ENCODE results near the gene TEAD2.

The TEAD2 gene

DNA sequence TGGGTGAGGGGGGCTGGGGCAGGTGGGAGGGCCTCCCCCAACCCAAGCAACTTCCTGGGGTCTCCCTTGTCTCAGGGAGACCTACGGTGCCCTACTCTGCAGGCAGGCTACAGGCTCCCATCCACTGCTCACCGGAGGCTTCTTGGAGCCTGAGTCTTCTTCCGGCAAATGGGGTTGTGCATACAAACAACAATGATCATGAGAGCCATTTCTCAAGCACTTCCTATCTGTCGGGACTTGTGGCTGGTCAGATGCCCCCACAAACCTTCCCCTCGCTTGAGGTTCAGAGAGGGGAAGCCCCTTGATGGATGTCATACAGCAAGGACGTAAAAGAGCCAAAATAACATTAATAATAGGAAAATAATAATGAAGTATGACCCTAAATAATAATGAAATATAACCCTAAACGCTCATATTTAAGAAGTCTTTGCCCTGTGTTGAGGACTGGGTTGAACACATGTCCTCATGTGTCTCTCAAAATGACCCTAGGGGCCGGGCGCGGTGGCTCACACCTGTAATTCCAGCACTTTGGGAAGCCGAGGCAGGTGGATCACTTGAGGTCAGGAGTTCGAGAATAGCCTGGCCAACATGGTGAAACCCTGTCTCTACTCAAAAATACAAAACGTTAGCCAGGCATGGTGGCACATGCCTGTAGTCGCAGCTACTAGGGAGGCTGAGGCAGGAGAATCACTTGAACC, 26.3 kb downstream of the TEAD2 start:
- Histone ChIP-seq H3K4me1 (ENCODE audit: insufficient read depth, low read length, severe bottlenecking) (peaks cover 96% of the 10 kb centered on the region), H3K9ac (ENCODE audit: low read length) (peak overlapping the region; percentile 93)

DNA sequence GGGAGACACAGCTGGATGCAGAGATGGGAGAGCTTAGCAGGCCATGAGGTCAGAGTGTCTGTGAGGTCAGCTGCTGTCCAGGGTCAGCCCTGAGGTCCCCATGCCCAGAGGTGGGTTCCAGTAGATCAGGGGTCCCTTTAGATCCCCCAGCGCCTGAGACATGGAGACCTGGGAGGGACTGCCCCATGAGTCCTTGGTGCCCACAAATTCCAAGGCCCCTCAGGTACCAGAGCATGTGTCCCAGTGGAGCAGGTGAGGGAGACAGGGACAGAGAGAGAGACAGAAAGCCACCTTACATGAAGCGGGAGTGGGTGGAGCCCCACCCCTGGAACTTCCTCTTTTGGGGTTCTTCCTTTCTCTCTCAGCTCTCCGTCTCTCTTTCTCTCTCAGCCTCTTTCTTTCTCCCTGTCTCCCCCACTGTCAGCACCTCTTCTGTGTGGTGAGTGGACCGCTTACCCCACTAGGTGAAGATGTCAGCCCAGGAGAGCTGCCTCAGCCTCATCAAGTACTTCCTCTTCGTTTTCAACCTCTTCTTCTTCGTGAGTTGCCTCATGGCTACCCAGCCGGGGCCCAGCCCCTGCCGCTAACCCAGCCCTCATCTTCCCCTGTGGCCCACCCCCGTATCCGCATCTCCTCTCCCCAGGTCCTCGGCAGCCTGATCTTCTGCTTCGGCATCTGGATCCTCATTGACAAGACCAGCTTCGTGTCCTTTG, 27.0 kb downstream of the TEAD2 start, which contains the start of gene CD37:
CD37 (plus strand) TSS at position 336 of the 713 bp plus-strand sequence; CDS start at position 471, 135 bp downstream.
- Histone ChIP-seq H3K4me3 (ENCODE audit: low read depth, low read length, poor library complexity, severe bottlenecking) (peak within 1 kb of the TSS; percentile 84), H3K4me1 (ENCODE audit: insufficient read depth, low read length, severe bottlenecking) (peaks cover 96% of the 10 kb centered on the region), H3K27ac (ENCODE audit: low read depth, low read length, poor library complexity, severe bottlenecking) (peak within 1 kb of the TSS; percentile 96), H3K36me3 (ENCODE audit: insufficient read depth, low read length) (peaks cover 40% of the 10 kb centered on the region), H2AFZ (ENCODE audit: low read length) (no peak within 1 kb of the TSS), H3K27me3 (ENCODE audit: insufficient read depth, low read length) (no peaks in the 10 kb centered on the region), H3K4me2 (ENCODE audit: low read length) (peak within 1 kb of the TSS; percentile 78), H4K20me1 (ENCODE audit: insufficient read depth, low read length) (no peaks in the 10 kb centered on the region), H3K9me2 (ENCODE audit: low read depth, low read length) (no peaks in the 10 kb centered on the region), H3F3A (ENCODE audit: insufficient read depth, low read length) (0 out of 2 replicates have a peak, but pooled peaks cover 4% of the 10 kb centered on the region), H3K9me3 (ENCODE audit: low read length) (no peaks in the 10 kb centered on the region), H3K9ac (ENCODE audit: low read length) (peak within 1 kb of the TSS; percentile 93), H3K79me2 (ENCODE audit: insufficient read depth, low read length) (peaks cover 5% of the 10 kb centered on the region; the same call in 1 of the 2 replicates)
- TF ChIP-seq, protein P1, sequence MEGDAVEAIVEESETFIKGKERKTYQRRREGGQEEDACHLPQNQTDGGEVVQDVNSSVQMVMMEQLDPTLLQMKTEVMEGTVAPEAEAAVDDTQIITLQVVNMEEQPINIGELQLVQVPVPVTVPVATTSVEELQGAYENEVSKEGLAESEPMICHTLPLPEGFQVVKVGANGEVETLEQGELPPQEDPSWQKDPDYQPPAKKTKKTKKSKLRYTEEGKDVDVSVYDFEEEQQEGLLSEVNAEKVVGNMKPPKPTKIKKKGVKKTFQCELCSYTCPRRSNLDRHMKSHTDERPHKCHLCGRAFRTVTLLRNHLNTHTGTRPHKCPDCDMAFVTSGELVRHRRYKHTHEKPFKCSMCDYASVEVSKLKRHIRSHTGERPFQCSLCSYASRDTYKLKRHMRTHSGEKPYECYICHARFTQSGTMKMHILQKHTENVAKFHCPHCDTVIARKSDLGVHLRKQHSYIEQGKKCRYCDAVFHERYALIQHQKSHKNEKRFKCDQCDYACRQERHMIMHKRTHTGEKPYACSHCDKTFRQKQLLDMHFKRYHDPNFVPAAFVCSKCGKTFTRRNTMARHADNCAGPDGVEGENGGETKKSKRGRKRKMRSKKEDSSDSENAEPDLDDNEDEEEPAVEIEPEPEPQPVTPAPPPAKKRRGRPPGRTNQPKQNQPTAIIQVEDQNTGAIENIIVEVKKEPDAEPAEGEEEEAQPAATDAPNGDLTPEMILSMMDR (IDR thresholded peaks at IDR 0.05; ENCODE audit: low read length), result no peak
- no peak for TF ChIP-seq EZH2 (IDR thresholded peaks at IDR 0.05; ENCODE audit: borderline replicate concordance, low read length)

More for the DNA sequence above, 26.3 kb downstream of the TEAD2 start:
- H3K79me2 ChIP-seq (ENCODE audit: insufficient read depth, low read length), result peaks cover 5% of the 10 kb centered on the region; the same call in 1 of the 2 replicates
- 0 out of 2 replicates have a peak, but pooled peaks cover 7% of the 10 kb centered on the region for H3F3A ChIP-seq (ENCODE audit: insufficient read depth, low read length)
- H3K4me3 ChIP-seq (ENCODE audit: low read depth, low read length, poor library complexity, severe bottlenecking), result peak overlapping the region; percentile 84
- no peaks in the 10 kb centered on the region for H3K9me3 ChIP-seq (ENCODE audit: low read length)
- no peak for TF ChIP-seq EZH2 (IDR thresholded peaks at IDR 0.05; ENCODE audit: borderline replicate concordance, low read length)
- TF ChIP-seq, protein P1 (IDR thresholded peaks at IDR 0.05; ENCODE audit: low read length), result no peak
- H3K36me3 ChIP-seq (ENCODE audit: insufficient read depth, low read length), result peaks cover 41% of the 10 kb centered on the region
- peak overlapping the region; percentile 78 for H3K4me2 ChIP-seq (ENCODE audit: low read length)
- H3K9me2 ChIP-seq (ENCODE audit: low read depth, low read length), result no peaks in the 10 kb centered on the region
- H2AFZ ChIP-seq (ENCODE audit: low read length), result no peak overlapping the region
- no peaks in the 10 kb centered on the region for H3K27me3 ChIP-seq (ENCODE audit: insufficient read depth, low read length)
- peak overlapping the region; percentile 96 for H3K27ac ChIP-seq (ENCODE audit: low read depth, low read length, poor library complexity, severe bottlenecking)
- no peaks in the 10 kb centered on the region for H4K20me1 ChIP-seq (ENCODE audit: insufficient read depth, low read length)

- H3K27me3 ChIP-seq (ENCODE audit: insufficient read depth, low read length), result no peaks in the 10 kb centered on the region
- H3K4me2 ChIP-seq (ENCODE audit: low read length), result peak overlapping the region; percentile 78
- no peaks in the 10 kb centered on the region for H3K9me3 ChIP-seq (ENCODE audit: low read length)
- H3K27ac ChIP-seq (ENCODE audit: low read depth, low read length, poor library complexity, severe bottlenecking), result peak overlapping the region; percentile 96
- TF ChIP-seq, protein P1 (IDR thresholded peaks at IDR 0.05; ENCODE audit: low read length), result no peak
- TF ChIP-seq EZH2 (IDR thresholded peaks at IDR 0.05; ENCODE audit: borderline replicate concordance, low read length), result no peak
- H3K4me1 ChIP-seq (ENCODE audit: insufficient read depth, low read length, severe bottlenecking), result peaks cover 96% of the 10 kb centered on the region
- H3K9ac ChIP-seq (ENCODE audit: low read length), result peak overlapping the region; percentile 93
- H4K20me1 ChIP-seq (ENCODE audit: insufficient read depth, low read length), result no peaks in the 10 kb centered on the region
- peaks cover 5% of the 10 kb centered on the region; the same call in 1 of the 2 replicates for H3K79me2 ChIP-seq (ENCODE audit: insufficient read depth, low read length)
- no peak overlapping the region for H2AFZ ChIP-seq (ENCODE audit: low read length)
- H3K4me3 ChIP-seq (ENCODE audit: low read depth, low read length, poor library complexity, severe bottlenecking), result peak overlapping the region; percentile 84
- no peaks in the 10 kb centered on the region for H3K9me2 ChIP-seq (ENCODE audit: low read depth, low read length)
- H3K36me3 ChIP-seq (ENCODE audit: insufficient read depth, low read length), result peaks cover 32% of the 10 kb centered on the region
- 0 out of 2 replicates have a peak, but pooled peaks cover 4% of the 10 kb centered on the region for H3F3A ChIP-seq (ENCODE audit: insufficient read depth, low read length)
Observed at GRCh38 chr19:49333811-49334288, 28.4 kb downstream of the TEAD2 start.
